Measurements from ENCODE around the gene AIDA.

- TF ChIP-seq CTCF (conservative IDR thresholded peaks at IDR 0.05 in 1 of 2, IDR thresholded peaks at IDR 0.05 in 1 of 2; ENCODE audit: low read depth in 1 of 2, low read length in 2 of 2) (no peak), EZH2 (IDR thresholded peaks at IDR 0.05; ENCODE audit: low read length, missing control alignments) (no peak)
Observed at GRCh38 chr1:222643606-222643937, 68.7 kb downstream of the AIDA start.

All from fibroblast of lung (primary cell).